Measurements from ENCODE around the gene CHRNA1. TPM values are rescaled to one million over a fixed set of nuclear protein-coding genes. Genes with fewer than 3 reads are reported as not detected.
A peak's percentile ranks its signal among the peaks of the same experiment; 100 is the strongest.

Gene CHRNA1
- total RNA-seq, 1 experiment from 2014 or later, result not detected

DNA sequence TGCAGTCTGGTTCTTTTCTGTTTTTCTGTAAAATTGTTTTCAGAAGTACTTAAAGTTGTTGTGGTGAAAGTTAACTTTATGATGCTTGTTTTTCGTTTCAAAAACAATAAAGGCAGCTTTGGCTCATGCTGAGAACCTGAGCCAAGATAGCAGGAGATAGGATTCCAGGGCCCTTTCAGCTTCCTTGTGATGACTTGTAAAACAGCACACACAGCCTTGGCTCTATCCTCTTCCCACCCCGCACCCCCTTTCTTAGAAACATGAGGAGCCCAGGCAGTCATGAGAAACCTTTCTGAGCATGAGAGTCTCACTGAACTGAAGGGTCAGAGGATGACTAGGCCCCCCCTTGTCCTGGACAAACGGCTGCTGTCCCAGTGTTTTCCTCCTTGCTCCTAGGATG lies 12.4 kb upstream of the CHRNA1 start:
- Mint-ChIP-seq H3K27me3 (ENCODE audit: low read depth) (peaks cover 4% of the 10 kb centered on the region), H3K4me1 (peaks cover 75 to 88% of the 10 kb centered on the region in 2 experiments), H3K27ac (peak overlapping the region; percentile 22 to 71 (median 28); a peak in 3 of 7 replicates)

More for the DNA sequence above, 12.4 kb upstream of the CHRNA1 start:
- no peak overlapping the region for H2BK20ac ChIP-seq (ENCODE audit: low read depth, low read length, poor library complexity, severe bottlenecking)
- H2AK5ac ChIP-seq (ENCODE audit: insufficient read length, low read length), result no peak overlapping the region
- no peaks in the 10 kb centered on the region for H3K79me1 ChIP-seq (ENCODE audit: insufficient read depth, low read depth, low read length, poor library complexity, severe bottlenecking)
- H3K4me1 ChIP-seq (ENCODE audit: insufficient read depth, low read length), result peaks cover 5% of the 10 kb centered on the region; the same call in 1 of the 2 replicates
- H3K23ac ChIP-seq (ENCODE audit: insufficient read length, low read depth, low read length), result no peak overlapping the region
- no peak overlapping the region for H4K91ac ChIP-seq (ENCODE audit: insufficient read length, low read depth, low read length)
- no peaks in the 10 kb centered on the region for H3K23me2 ChIP-seq (ENCODE audit: insufficient read length, low read depth, low read length, poor library complexity, severe bottlenecking)
- no peak overlapping the region for H3K4me2 ChIP-seq (ENCODE audit: insufficient read depth, insufficient read length, low read length)
- no CpG with 5 or more reads among the region's 3 CpGs for WGBS (ENCODE audit: extremely low coverage, insufficient read length, low lambda C conversion rate)
- TF ChIP-seq, protein P1, sequence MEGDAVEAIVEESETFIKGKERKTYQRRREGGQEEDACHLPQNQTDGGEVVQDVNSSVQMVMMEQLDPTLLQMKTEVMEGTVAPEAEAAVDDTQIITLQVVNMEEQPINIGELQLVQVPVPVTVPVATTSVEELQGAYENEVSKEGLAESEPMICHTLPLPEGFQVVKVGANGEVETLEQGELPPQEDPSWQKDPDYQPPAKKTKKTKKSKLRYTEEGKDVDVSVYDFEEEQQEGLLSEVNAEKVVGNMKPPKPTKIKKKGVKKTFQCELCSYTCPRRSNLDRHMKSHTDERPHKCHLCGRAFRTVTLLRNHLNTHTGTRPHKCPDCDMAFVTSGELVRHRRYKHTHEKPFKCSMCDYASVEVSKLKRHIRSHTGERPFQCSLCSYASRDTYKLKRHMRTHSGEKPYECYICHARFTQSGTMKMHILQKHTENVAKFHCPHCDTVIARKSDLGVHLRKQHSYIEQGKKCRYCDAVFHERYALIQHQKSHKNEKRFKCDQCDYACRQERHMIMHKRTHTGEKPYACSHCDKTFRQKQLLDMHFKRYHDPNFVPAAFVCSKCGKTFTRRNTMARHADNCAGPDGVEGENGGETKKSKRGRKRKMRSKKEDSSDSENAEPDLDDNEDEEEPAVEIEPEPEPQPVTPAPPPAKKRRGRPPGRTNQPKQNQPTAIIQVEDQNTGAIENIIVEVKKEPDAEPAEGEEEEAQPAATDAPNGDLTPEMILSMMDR (conservative IDR thresholded peaks at IDR 0.05), result no peak
- H2BK15ac ChIP-seq (ENCODE audit: low read depth, low read length), result no peak overlapping the region
- no peak overlapping the region for H3K18ac ChIP-seq (ENCODE audit: insufficient read length, low read depth, low read length)
- H3K14ac ChIP-seq (ENCODE audit: insufficient read depth, low read length), result no peak overlapping the region
- no peak overlapping the region for H3K9ac ChIP-seq (ENCODE audit: extremely low read depth, insufficient read length, low read length)
- no peak for DNase-seq
- no peak overlapping the region for H2BK5ac ChIP-seq (ENCODE audit: insufficient read length, low read length)
- no peak overlapping the region for H3T11ph ChIP-seq (ENCODE audit: low read length)
- no peak overlapping the region for H3K4ac ChIP-seq (ENCODE audit: low read depth, low read length)
- H2BK12ac ChIP-seq (ENCODE audit: insufficient read length, low read depth, low read length), result no peak overlapping the region
- H3K79me2 ChIP-seq (ENCODE audit: insufficient read depth, low read length), result no peaks in the 10 kb centered on the region
- H4K20me1 ChIP-seq (ENCODE audit: control insufficient read depth, insufficient read depth, insufficient read length), result no peaks in the 10 kb centered on the region
- no peaks in the 10 kb centered on the region for H3K27me3 ChIP-seq (ENCODE audit: insufficient read depth, low read length)
- no peak overlapping the region for H3K56ac ChIP-seq (ENCODE audit: insufficient read length, low read depth, low read length)
- no peak overlapping the region for H3K27ac ChIP-seq (ENCODE audit: insufficient read length, low read depth, low read length)
- Mint-ChIP-seq H3K9me3 (no peaks in the 10 kb centered on the region), H3K36me3 (ENCODE audit: insufficient read depth in 1 of 3, low read depth in 3 of 3) (no peaks in the 10 kb centered on the region), H3K4me3 (no peak overlapping the region)
- no peak overlapping the region for H4K8ac ChIP-seq (replicated peaks; ENCODE audit: insufficient read length, low read depth, low read length)
- no peak overlapping the region for H2AFZ ChIP-seq (ENCODE audit: low read length)
- H2BK120ac ChIP-seq (ENCODE audit: low read depth, low read length, poor library complexity, severe bottlenecking), result no peak overlapping the region
- no peak overlapping the region for H4K5ac ChIP-seq (ENCODE audit: insufficient read length, low read depth, low read length)
- H3K9me3 ChIP-seq (ENCODE audit: control insufficient read depth, low read depth, low read length), result no peaks in the 10 kb centered on the region

Data from H9 (cell line).